Erythroblast (primary cell): ENCODE results near the gene WDFY4.

Source experiments
- GATA1 ChIP-seq: IDR thresholded peaks from 2 replicates; pipeline ENCODE4 v1.6.1; 2011; ENCODE audit warnings: low read depth, mild to moderate bottlenecking, control low read depth, low read length, moderate library complexity
- POLR2A ChIP-seq: IDR thresholded peaks from 2 replicates; pipeline ENCODE4 v1.6.1; 2011; ENCODE audit warnings: mild to moderate bottlenecking, low read length

GRCh38 chr10:48710647-48711275, 26.1 kb downstream of the WDFY4 start:
- no peak for TF ChIP-seq POLR2A
- TF ChIP-seq GATA1 = no peak
